ENCODE results near the gene MCCC2. TPM values are rescaled to one million over a fixed set of nuclear protein-coding genes. Genes with fewer than 3 reads are reported as not detected.
"Not testable (repeated sequence)": the region's sequence is repeated elsewhere in the genome, so short reads cannot be mapped to it uniquely, and the experiment has no call there.

The MCCC2 gene
- total and polyA plus RNA-seq, 10 of the 15 experiments (the other 5 are each of a cell fraction or from before 2014, with no cell fraction given) = 22.2 to 106 (median 77.7) TPM

DNA sequence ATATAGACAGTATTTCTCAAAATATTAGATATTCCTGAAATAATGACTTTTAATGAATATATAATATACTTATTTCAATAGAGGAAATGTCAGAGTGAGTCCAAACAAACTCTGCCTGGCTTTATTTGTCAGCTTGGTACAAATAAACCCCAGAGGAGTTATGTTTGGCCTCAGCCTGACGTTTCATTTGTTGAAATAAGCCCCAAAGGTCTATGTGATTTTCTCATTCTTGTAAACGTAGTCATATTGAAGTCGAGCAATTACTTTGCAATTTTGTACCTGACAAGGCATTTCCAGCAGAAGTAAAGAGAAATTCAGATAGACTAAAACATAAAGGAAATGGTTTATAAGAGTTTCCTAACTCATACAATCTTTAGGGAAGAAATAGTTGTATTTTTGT, 57.9 kb downstream of the MCCC2 start:
- no peak overlapping the region for H2AFZ ChIP-seq (ENCODE audit: control insufficient read depth, low read depth, low read length)
- no peaks in the 10 kb centered on the region for H3K27me3 ChIP-seq (replicated peaks in 1 of 2; ENCODE audit: control insufficient read depth in 2 of 2, insufficient read depth in 2 of 2, low read length in 1 of 2)
- no peaks in the 10 kb centered on the region for H3K79me2 ChIP-seq (ENCODE audit: control insufficient read depth, insufficient read depth, low read length)
- 32% methylated on average over 3 of the region's 3 CpGs for WGBS (ENCODE audit: insufficient coverage, insufficient replicate concordance, low lambda C conversion rate, missing lambda C conversion rate)
- ChIA-PET POLR2A (interaction anchor here (0.6 kb wide), 1 partner anchor 42 kb away, joined by 5 read pairs; no protein-coding TSS in a partner anchor), CTCF (no interaction called here), SMC1A (ENCODE audit: uncharacterized antibody, unreplicated experiment) (no interaction called here), RAD21 (ENCODE audit: unreplicated experiment) (no interaction called here)
- intact Hi-C loops (cut with micrococcal nuclease; ENCODE audit: unreplicated experiment) (no loop called here), in situ Hi-C loops (cut with MboI) (no loop called here)
- no peak for TF ChIP-seq ZSCAN29 (IDR thresholded peaks at IDR 0.05)
- TF ChIP-seq RAD21 (IDR thresholded peaks at IDR 0.05; ENCODE audit: insufficient read depth, low read depth, low read length) = no peak
- no peak for TF ChIP-seq KAT2A (conservative IDR thresholded peaks at IDR 0.05; ENCODE audit: control insufficient read depth, low read depth, low read length)
- TF ChIP-seq ZNF384 (IDR thresholded peaks at IDR 0.05; ENCODE audit: borderline replicate concordance, low read depth, low read length) = no peak
- TF ChIP-seq, protein P1, sequence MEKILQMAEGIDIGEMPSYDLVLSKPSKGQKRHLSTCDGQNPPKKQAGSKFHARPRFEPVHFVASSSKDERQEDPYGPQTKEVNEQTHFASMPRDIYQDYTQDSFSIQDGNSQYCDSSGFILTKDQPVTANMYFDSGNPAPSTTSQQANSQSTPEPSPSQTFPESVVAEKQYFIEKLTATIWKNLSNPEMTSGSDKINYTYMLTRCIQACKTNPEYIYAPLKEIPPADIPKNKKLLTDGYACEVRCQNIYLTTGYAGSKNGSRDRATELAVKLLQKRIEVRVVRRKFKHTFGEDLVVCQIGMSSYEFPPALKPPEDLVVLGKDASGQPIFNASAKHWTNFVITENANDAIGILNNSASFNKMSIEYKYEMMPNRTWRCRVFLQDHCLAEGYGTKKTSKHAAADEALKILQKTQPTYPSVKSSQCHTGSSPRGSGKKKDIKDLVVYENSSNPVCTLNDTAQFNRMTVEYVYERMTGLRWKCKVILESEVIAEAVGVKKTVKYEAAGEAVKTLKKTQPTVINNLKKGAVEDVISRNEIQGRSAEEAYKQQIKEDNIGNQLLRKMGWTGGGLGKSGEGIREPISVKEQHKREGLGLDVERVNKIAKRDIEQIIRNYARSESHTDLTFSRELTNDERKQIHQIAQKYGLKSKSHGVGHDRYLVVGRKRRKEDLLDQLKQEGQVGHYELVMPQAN (conservative IDR thresholded peaks at IDR 0.05) = no peak
- DNase-seq (ENCODE audit: low read depth, low spot score) (no peak), FAIRE-seq (no peak), ATAC-seq (no peak)
- H3K27ac ChIP-seq (ENCODE audit: control insufficient read depth, insufficient read depth) = no peak overlapping the region
- H3K4me3 ChIP-seq = no peak overlapping the region
- H3K9me3 ChIP-seq (replicated peaks; ENCODE audit: control insufficient read depth, insufficient read depth, low read length) = no peaks in the 10 kb centered on the region
- peaks cover 5 to 27% of the 10 kb centered on the region in 2 experiments for H3K36me3 ChIP-seq (ENCODE audit: control insufficient read depth in 2 of 2, insufficient read depth in 2 of 2, low read length in 1 of 2)
- no peak overlapping the region for H3K9ac ChIP-seq (ENCODE audit: control insufficient read depth, insufficient read depth, low read length)
- no peak overlapping the region for H3K4me2 ChIP-seq (ENCODE audit: control insufficient read depth, insufficient read depth)
- H3K4me1 ChIP-seq (ENCODE audit: control insufficient read depth, insufficient read depth, low read length) = no peaks in the 10 kb centered on the region
- H4K20me1 ChIP-seq (ENCODE audit: control insufficient read depth, insufficient read depth) = no peaks in the 10 kb centered on the region
- no TSS peak for BruUV-seq (replicated peaks)

DNA sequence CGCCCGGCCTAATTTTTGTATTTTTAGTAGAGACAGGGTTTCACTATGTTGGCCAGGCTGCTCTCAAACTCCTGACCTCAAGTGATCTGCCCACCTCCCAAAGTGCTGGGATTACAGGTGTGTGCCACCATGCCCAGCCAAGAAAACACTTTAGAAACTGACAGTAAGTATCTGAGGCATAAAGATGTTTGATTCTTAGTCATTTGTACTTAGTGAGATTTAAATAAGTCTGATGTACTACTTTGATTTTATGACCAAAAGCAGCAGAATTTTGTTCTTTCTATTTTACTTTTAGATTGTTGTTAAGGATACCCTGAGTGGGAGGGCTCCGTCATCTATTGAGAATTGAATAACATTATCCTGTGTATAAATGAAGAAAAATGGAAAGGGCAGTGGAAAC, 63.8 kb downstream of the MCCC2 start:
- H3K27ac ChIP-seq (ENCODE audit: control insufficient read depth, insufficient read depth); RAD21 ChIA-PET (ENCODE audit: unreplicated experiment); POLR2A ChIA-PET; H4K20me1 ChIP-seq (ENCODE audit: control insufficient read depth, insufficient read depth); FAIRE-seq; BruUV-seq (replicated peaks); H3K4me3 ChIP-seq; H3K9me3 ChIP-seq (replicated peaks; ENCODE audit: control insufficient read depth, insufficient read depth, low read length); H2AFZ ChIP-seq (ENCODE audit: control insufficient read depth, low read depth, low read length); H3K79me2 ChIP-seq (ENCODE audit: control insufficient read depth, insufficient read depth, low read length); H3K4me1 ChIP-seq (ENCODE audit: control insufficient read depth, insufficient read depth, low read length); H3K9ac ChIP-seq (ENCODE audit: control insufficient read depth, insufficient read depth, low read length); ATAC-seq; DNase-seq (ENCODE audit: low read depth, low spot score); H3K27me3 ChIP-seq (replicated peaks in 1 of 2; ENCODE audit: control insufficient read depth in 2 of 2, insufficient read depth in 2 of 2, low read length in 1 of 2); intact Hi-C loops (cut with micrococcal nuclease; ENCODE audit: unreplicated experiment); H3K4me2 ChIP-seq (ENCODE audit: control insufficient read depth, insufficient read depth); CTCF ChIA-PET: not testable (repeated sequence)
- 98% methylated on average over 3 of the region's 3 CpGs for WGBS (ENCODE audit: insufficient coverage, insufficient replicate concordance, low lambda C conversion rate, missing lambda C conversion rate)
- in situ Hi-C loops (cut with MboI) = loop anchor here (25.0 kb wide), 1 partner anchor 111 kb away; no protein-coding TSS in a partner anchor
- H3K36me3 ChIP-seq (ENCODE audit: control insufficient read depth in 2 of 2, insufficient read depth in 2 of 2, low read length in 1 of 2) = peaks cover 2 to 33% of the 10 kb centered on the region in 2 experiments
- SMC1A ChIA-PET (ENCODE audit: uncharacterized antibody, unreplicated experiment) = interaction anchor here (1.0 kb wide), 1 partner anchor 106 kb away, joined by 3 read pairs; no protein-coding TSS in a partner anchor
